CD8-positive, alpha-beta memory T cell (primary cell): ENCODE measurements around the gene ZCWPW1. TPM values are rescaled to one million over a fixed set of nuclear protein-coding genes. Genes with fewer than 3 reads are reported as not detected.
"Not testable (repeated sequence)": the region's sequence is repeated elsewhere in the genome, so short reads cannot be mapped to it uniquely, and the experiment has no call there.

ENCODE experiments used
- CTCF ChIA-PET: fragments of 350-600 bp; sonication (Branson Sonifier 250); formaldehyde crosslinking; loops from one replicate; lab custom pipeline; 2021; ENCODE audit warnings: antibody characterized with exemption; lab: Charles Lee
- POLR2A ChIA-PET: fragments of 350-600 bp; sonication (Branson Sonifier 250); formaldehyde crosslinking; loops from one replicate; lab custom pipeline; 2021; ENCODE audit warnings: antibody characterized with exemption; lab: Charles Lee
- DNase-seq, 5 donors: peaks; one replicate each; pipeline versions ENCODE4 v3.0.0 to v3.0.0-alpha.2; 2020 to 2022; ENCODE audit warnings: mixed read lengths in 1 of 5
- H3K27ac ChIP-seq: one replicate; pipeline ENCODE4 v1.7.0; 2013; ENCODE audit warnings: low read depth, mild to moderate bottlenecking, low read length, moderate library complexity
- H3K27me3 ChIP-seq: 2 replicates; pipeline ENCODE4 v1.7.0; 2013; ENCODE audit warnings: low read length, mild to moderate bottlenecking; ENCODE audit not compliant: insufficient read depth, poor library complexity, severe bottlenecking
- H3K36me3 ChIP-seq: 2 replicates; pipeline ENCODE4 v1.7.0; 2013; ENCODE audit warnings: mild to moderate bottlenecking, low read length, moderate library complexity; ENCODE audit not compliant: insufficient read depth
- H3K4me1 ChIP-seq: 2 replicates; pipeline ENCODE4 v1.7.0; 2013; ENCODE audit warnings: mild to moderate bottlenecking, low read length, moderate library complexity; ENCODE audit not compliant: insufficient read depth
- H3K4me3 ChIP-seq: 2 replicates; pipeline ENCODE4 v1.7.0; 2013; ENCODE audit warnings: mild to moderate bottlenecking, low read length
- H3K9me3 ChIP-seq: 2 replicates; pipeline ENCODE4 v1.7.0; 2013; ENCODE audit warnings: mild to moderate bottlenecking, low read length
- H3K27ac Mint-ChIP-seq, 8 donors: one replicate each; pipeline ENCODE4 v1.8.0; 2020 to 2021; ENCODE audit warnings: mixed read lengths in 8 of 8, mild to moderate bottlenecking in 6 of 8, inconsistent platforms in 3 of 8, moderate library complexity in 3 of 8
- H3K27me3 Mint-ChIP-seq, 2 donors: one replicate each; pipeline ENCODE4 v1.8.0; 2020 to 2021; ENCODE audit warnings: mixed read lengths in 2 of 2, mild to moderate bottlenecking in 1 of 2, moderate library complexity in 1 of 2
- H3K36me3 Mint-ChIP-seq, 3 donors: one replicate each; pipeline ENCODE4 v1.8.0; 2020 to 2021; ENCODE audit warnings: mixed read lengths in 3 of 3, inconsistent platforms in 1 of 3, mild to moderate bottlenecking in 1 of 3
- H3K4me1 Mint-ChIP-seq, 3 donors: one replicate each; pipeline ENCODE4 v1.8.0; 2020 to 2021; ENCODE audit warnings: mixed read lengths in 3 of 3, inconsistent platforms in 1 of 3, mild to moderate bottlenecking in 1 of 3
- H3K4me3 Mint-ChIP-seq, 7 donors: one replicate each; pipeline ENCODE4 v1.8.0; 2020 to 2021; ENCODE audit warnings: mixed read lengths in 7 of 7, mild to moderate bottlenecking in 6 of 7, moderate library complexity in 4 of 7, inconsistent platforms in 2 of 7
- H3K9me3 Mint-ChIP-seq, 5 donors: one replicate each; pipeline ENCODE4 v1.8.0; 2020 to 2022; ENCODE audit warnings: mixed read lengths in 5 of 5, mild to moderate bottlenecking in 3 of 5, moderate library complexity in 2 of 5, inconsistent platforms in 1 of 5
- polyA plus RNA-seq: library from polyadenylated mRNA; unstranded; fragments of 300-500 nt; fragmentation: Illumina TruSeq; gene quantifications from one replicate; pipeline ENCODE4 v1.2.3, GENCODE V29; 2021
- total RNA-seq, 2 experiments: library from RNA; stranded (reverse); gene quantifications; one replicate each; pipeline ENCODE4 v1.2.3, GENCODE V29; 2021

ZCWPW1 gene
- total and polyA plus RNA-seq, 3 experiments from 2014 or later, result 4.3 to 6.5 (median 5.0) TPM

DNA sequence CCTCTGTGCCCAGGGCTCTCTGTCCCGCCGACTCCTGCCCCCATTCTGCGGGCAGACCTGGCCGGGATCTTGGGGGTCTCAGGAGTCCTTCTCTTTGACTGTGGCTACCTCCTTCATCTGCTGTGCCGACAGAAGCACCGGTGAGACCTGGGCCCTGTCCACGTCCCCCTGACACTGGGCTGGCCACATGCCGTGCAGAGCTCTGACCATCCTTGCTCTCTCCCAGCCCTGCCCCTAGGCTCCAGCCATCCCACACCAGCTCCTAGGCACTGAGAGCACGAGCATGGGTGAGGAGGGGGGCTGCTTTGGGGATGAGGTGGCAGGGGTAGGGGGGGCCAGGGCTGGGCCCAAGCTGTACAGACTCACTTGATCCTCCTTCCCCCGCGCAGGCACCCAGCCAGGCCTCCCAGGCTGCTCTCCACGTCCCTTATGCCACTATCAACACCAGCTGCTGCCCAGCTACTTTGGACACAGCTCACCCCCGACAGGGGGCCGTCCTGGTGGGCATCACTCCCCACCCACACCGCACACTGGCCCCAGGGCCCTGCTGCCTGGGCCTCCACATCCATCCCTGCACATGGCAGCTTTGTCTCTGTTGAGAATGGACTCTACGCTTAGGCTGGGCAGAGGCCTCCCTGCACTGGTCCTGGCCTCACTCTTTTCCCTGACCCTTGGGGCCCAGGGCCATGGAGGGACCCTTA lies 75.4 kb downstream of the ZCWPW1 start:
- Mint-ChIP-seq H3K27me3 (no peaks in the 10 kb centered on the region), H3K4me3 (peak overlapping the region; percentile 80 to 96 (median 89)), H3K36me3 (peaks cover 3 to 73% (median 3%) of the 10 kb centered on the region in 3 donors), H3K9me3 (no peaks in the 10 kb centered on the region), H3K27ac (peak overlapping the region; percentile 86 to 97 (median 94)), H3K4me1 (peaks cover 29 to 46% (median 31%) of the 10 kb centered on the region in 3 donors)
- POLR2A ChIA-PET, result no interaction called here
- CTCF ChIA-PET, result no interaction called here
- DNase-seq, result no peak
- peaks cover 37% of the 10 kb centered on the region for H3K36me3 ChIP-seq
- peak overlapping the region; percentile 54 for H3K4me3 ChIP-seq
- H3K27me3 ChIP-seq, result no peaks in the 10 kb centered on the region
- H3K4me1 ChIP-seq, result peaks cover 29% of the 10 kb centered on the region
- peak overlapping the region; percentile 51 for H3K27ac ChIP-seq
- H3K9me3 ChIP-seq, result no peaks in the 10 kb centered on the region

DNA sequence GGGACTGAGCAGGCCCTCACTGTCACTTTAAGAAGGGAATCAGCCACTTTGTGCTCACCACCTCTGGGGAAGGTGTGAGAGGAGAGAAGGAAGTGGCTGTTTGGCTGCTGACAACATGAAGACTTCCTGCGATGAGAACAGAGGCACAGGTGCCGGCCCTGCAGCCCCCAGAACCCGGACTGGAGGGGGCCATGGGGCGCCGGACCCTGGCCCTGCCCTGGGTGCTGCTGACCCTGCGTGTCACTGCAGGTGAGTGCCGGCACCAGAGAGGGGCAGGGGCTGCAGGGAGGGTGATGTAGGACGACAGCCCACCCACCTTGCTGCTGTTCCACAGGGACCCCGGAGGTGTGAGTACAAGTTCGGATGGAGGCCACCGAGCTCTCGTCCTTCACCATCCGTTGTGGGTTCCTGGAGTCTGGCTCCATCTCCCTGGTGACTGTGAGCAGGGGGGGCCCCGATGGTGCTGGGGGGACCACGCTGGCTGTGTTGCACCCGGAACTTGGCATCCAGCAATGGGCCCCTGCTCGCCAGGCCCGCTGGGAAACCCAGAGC lies 76.2 kb downstream of the ZCWPW1 start:
- CTCF ChIA-PET, H3K9me3 ChIP-seq, H3K27me3 ChIP-seq, H3K9me3 Mint-ChIP-seq, H3K27me3 Mint-ChIP-seq, POLR2A ChIA-PET: not testable (repeated sequence)
- peak overlapping the region; percentile 80 to 96 (median 89) for H3K4me3 Mint-ChIP-seq
- Histone ChIP-seq H3K4me1 (peaks cover 29% of the 10 kb centered on the region), H3K27ac (peak overlapping the region; percentile 51), H3K4me3 (peak overlapping the region; percentile 54), H3K36me3 (peaks cover 43% of the 10 kb centered on the region)
- peaks cover 3 to 72% (median 3%) of the 10 kb centered on the region in 3 donors for H3K36me3 Mint-ChIP-seq
- peak overlapping the region; percentile 75 to 97 (median 94) for H3K27ac Mint-ChIP-seq
- peaks cover 29 to 46% (median 31%) of the 10 kb centered on the region in 3 donors for H3K4me1 Mint-ChIP-seq
- peak in 2 of 5 donors; percentile 26 to 41 for DNase-seq

GRCh38 chr7:100351657-100352058 lies 76.8 kb downstream of the ZCWPW1 start:
- ChIA-PET POLR2A (no interaction called here), CTCF (no interaction called here)
- no peak for DNase-seq
- Histone ChIP-seq H3K9me3 (no peaks in the 10 kb centered on the region), H3K4me3 (peak overlapping the region; percentile 17), H3K4me1 (peaks cover 29% of the 10 kb centered on the region), H3K36me3 (peaks cover 45% of the 10 kb centered on the region), H3K27ac (no peak overlapping the region), H3K27me3 (no peaks in the 10 kb centered on the region)
- peak overlapping the region; percentile 81 to 97 (median 92) for H3K27ac Mint-ChIP-seq
- peaks cover 3 to 74% (median 3%) of the 10 kb centered on the region in 3 donors for H3K36me3 Mint-ChIP-seq
- H3K4me3 Mint-ChIP-seq, result peak overlapping the region; percentile 80 to 96 (median 89)
- H3K9me3 Mint-ChIP-seq, result no peaks in the 10 kb centered on the region
- H3K4me1 Mint-ChIP-seq, result peaks cover 29 to 46% (median 31%) of the 10 kb centered on the region in 3 donors
- no peaks in the 10 kb centered on the region for H3K27me3 Mint-ChIP-seq

Other genes starting within 250 kb of the ZCWPW1 start
- gene PVRIG, start 208.8 kb downstream of the ZCWPW1 start, total RNA-seq, result 10 to 100 TPM; 23.9 to 24.5 TPM
- 131 TPM for gene PVRIG, start 208.8 kb downstream of the ZCWPW1 start, polyA plus RNA-seq
- not detected for gene SPDYE3, start 121.0 kb downstream of the ZCWPW1 start, total RNA-seq
- 9.8 TPM for gene SPDYE3, start 121.0 kb downstream of the ZCWPW1 start, polyA plus RNA-seq
- 10 to 100 TPM; 33.5 to 33.7 TPM for gene PILRB, start 70.6 kb downstream of the ZCWPW1 start, total RNA-seq
- 18.1 TPM for gene PILRB, start 70.6 kb downstream of the ZCWPW1 start, polyA plus RNA-seq
- gene PILRA, start 55.2 kb downstream of the ZCWPW1 start, total RNA-seq, result 1 to 10 TPM in 1 of 2 experiments, under 1 TPM in 1; 0.84 to 1.9 TPM
- gene PILRA, start 55.2 kb downstream of the ZCWPW1 start, polyA plus RNA-seq, result 0.37 TPM
- 10 to 100 TPM; 75.9 to 78.8 TPM for gene MEPCE, start 1.1 kb upstream of the ZCWPW1 start, total RNA-seq
- 13.6 TPM for gene MEPCE, start 1.1 kb upstream of the ZCWPW1 start, polyA plus RNA-seq
- 10 to 100 TPM; 41.4 to 46.3 TPM for gene PPP1R35, start 7.8 kb upstream of the ZCWPW1 start, total RNA-seq
- 50.2 TPM for gene PPP1R35, start 7.8 kb upstream of the ZCWPW1 start, polyA plus RNA-seq
- gene SPACDR, start 35.6 kb upstream of the ZCWPW1 start, total RNA-seq, result 1 to 10 TPM in 1 of 2 experiments, under 1 TPM in 1; 1.00 to 1.7 TPM
- 0.56 TPM for gene SPACDR, start 35.6 kb upstream of the ZCWPW1 start, polyA plus RNA-seq
- 10 to 100 TPM; 96.2 to 99.1 TPM for gene TSC22D4, start 50.5 kb upstream of the ZCWPW1 start, total RNA-seq
- gene TSC22D4, start 50.5 kb upstream of the ZCWPW1 start, polyA plus RNA-seq, result 40.5 TPM
- gene NYAP1, start 55.2 kb upstream of the ZCWPW1 start, total RNA-seq, result under 1 TPM; 0.13 to 0.18 TPM
- not detected for gene NYAP1, start 55.2 kb upstream of the ZCWPW1 start, polyA plus RNA-seq
- 10 to 100 TPM; 60.5 to 63.1 TPM for gene AGFG2, start 110.5 kb upstream of the ZCWPW1 start, total RNA-seq
- 36.2 TPM for gene AGFG2, start 110.5 kb upstream of the ZCWPW1 start, polyA plus RNA-seq
- 10 to 100 TPM; 13.9 to 14.3 TPM for gene SAP25, start 145.2 kb upstream of the ZCWPW1 start, total RNA-seq
- gene SAP25, start 145.2 kb upstream of the ZCWPW1 start, polyA plus RNA-seq, result 0.56 TPM
- 100 to 1,000 TPM; 101 to 109 TPM for gene LRCH4, start 157.4 kb upstream of the ZCWPW1 start, total RNA-seq
- gene LRCH4, start 157.4 kb upstream of the ZCWPW1 start, polyA plus RNA-seq, result 153 TPM
- under 1 TPM; 0.47 to 0.50 TPM for gene FBXO24, start 157.6 kb upstream of the ZCWPW1 start, total RNA-seq
- not detected for gene FBXO24, start 157.6 kb upstream of the ZCWPW1 start, polyA plus RNA-seq
- gene PCOLCE, start 173.7 kb upstream of the ZCWPW1 start, total RNA-seq, result 1 to 10 TPM; 6.8 TPM
- gene PCOLCE, start 173.7 kb upstream of the ZCWPW1 start, polyA plus RNA-seq, result 1.6 TPM
- gene MOSPD3, start 183.8 kb upstream of the ZCWPW1 start, total RNA-seq, result 10 to 100 TPM; 16.2 to 16.3 TPM
- gene MOSPD3, start 183.8 kb upstream of the ZCWPW1 start, polyA plus RNA-seq, result 29.7 TPM
- 10 to 100 TPM; 14.6 to 17.7 TPM for gene TFR2, start 212.8 kb upstream of the ZCWPW1 start, total RNA-seq
- gene TFR2, start 212.8 kb upstream of the ZCWPW1 start, polyA plus RNA-seq, result 2.7 TPM
- not detected for gene ACTL6B, start 227.7 kb upstream of the ZCWPW1 start, total RNA-seq
- gene ACTL6B, start 227.7 kb upstream of the ZCWPW1 start, polyA plus RNA-seq, result not detected
- 100 to 1,000 TPM; 253 to 262 TPM for gene GNB2, start 245.0 kb upstream of the ZCWPW1 start, total RNA-seq
- gene GNB2, start 245.0 kb upstream of the ZCWPW1 start, polyA plus RNA-seq, result 62.9 TPM